IMR-90 (cell line): Measurements from ENCODE around the gene CORO7. TPM values are rescaled to one million over a fixed set of nuclear protein-coding genes. Genes with fewer than 3 reads are reported as not detected.

Experiments used
- ATAC-seq: fragments of 200-7000 bp; cut with Tn5 transposase; 2 replicates; pipeline ENCODE4 v1.9.1; 2020; ENCODE audit warnings: low read depth, mild to moderate bottlenecking, moderate library complexity
- BruUV-seq: library from RNA; stranded (reverse); fragments of 400-500 nt; replicated peaks from 2 replicates; lab custom pipeline; 2021; lab: Mats Ljungman, UMichigan
- CTCF ChIA-PET: fragments of 300-600 bp; formaldehyde crosslinking; extraction: SDS; loops from one replicate; lab custom pipeline; 2021; ENCODE audit warnings: antibody characterized with exemption; lab: Yijun Ruan, JAX
- POLR2A ChIA-PET: fragments of 300-600 bp; sonication (Branson Sonifier 250); formaldehyde crosslinking; loops from one replicate; lab custom pipeline; 2022; ENCODE audit warnings: antibody characterized with exemption; ENCODE audit not compliant: unreplicated experiment; lab: Charles Lee
- DNase-seq: peaks from one replicate; pipeline ENCODE4 v3.0.0; 2013
- H2AFZ ChIP-seq: replicated peaks from 2 replicates; pipeline ENCODE3; 2013; ENCODE audit warnings: low read length, mild to moderate bottlenecking; ENCODE audit not compliant: poor library complexity
- H2AK5ac ChIP-seq: 2 replicates; pipeline ENCODE4 v1.6.1; 2013; ENCODE audit warnings: low read depth, low read length, inconsistent platforms
- H2AK9ac ChIP-seq: replicated peaks from 2 replicates; pipeline ENCODE3; 2013; ENCODE audit warnings: mild to moderate bottlenecking, low read depth, low read length, moderate library complexity; ENCODE audit not compliant: poor library complexity
- H2BK120ac ChIP-seq: 2 replicates; pipeline ENCODE4 v1.6.1; 2013; ENCODE audit warnings: low read depth, low read length, inconsistent platforms
- H2BK15ac ChIP-seq: 3 replicates; pipeline ENCODE4 v1.6.1; 2013; ENCODE audit warnings: low read depth, low read length, inconsistent platforms
- H2BK20ac ChIP-seq: 2 replicates; pipeline ENCODE4 v1.6.1; 2013; ENCODE audit warnings: low read depth, mild to moderate bottlenecking, inconsistent platforms, low read length, moderate library complexity
- H2BK5ac ChIP-seq: 2 replicates; pipeline ENCODE4 v1.6.1; 2013; ENCODE audit warnings: mild to moderate bottlenecking, low read depth, low read length, inconsistent platforms; ENCODE audit not compliant: poor library complexity, severe bottlenecking
- H3K14ac ChIP-seq: replicated peaks from 2 replicates; pipeline ENCODE4 v1.6.1; 2013; ENCODE audit warnings: low read depth, low read length, inconsistent platforms
- H3K18ac ChIP-seq: 2 replicates; pipeline ENCODE4 v1.6.1; 2013; ENCODE audit warnings: low read depth, low read length, control low read depth
- H3K23ac ChIP-seq: 2 replicates; pipeline ENCODE4 v1.6.1; 2013; ENCODE audit warnings: low read depth, low read length, inconsistent platforms
- H3K27ac ChIP-seq: 2 replicates; pipeline ENCODE4 v1.5.1; 2013; ENCODE audit warnings: mild to moderate bottlenecking, control low read depth, low read length; ENCODE audit not compliant: insufficient read depth
- H3K27me3 ChIP-seq: 2 replicates; pipeline ENCODE4 v1.6.1; 2013; ENCODE audit warnings: low read length; ENCODE audit not compliant: control insufficient read depth, insufficient read depth
- H3K36me3 ChIP-seq: 2 replicates; pipeline ENCODE4 v1.6.1; 2013; ENCODE audit warnings: low read length, mixed read lengths; ENCODE audit not compliant: control insufficient read depth, insufficient read depth
- H3K4ac ChIP-seq: 2 replicates; pipeline ENCODE4 v1.6.1; 2013; ENCODE audit warnings: low read depth, low read length, inconsistent platforms
- H3K4me1 ChIP-seq: 2 replicates; pipeline ENCODE4 v1.6.1; 2013; ENCODE audit warnings: low read length, mixed read lengths; ENCODE audit not compliant: control insufficient read depth, insufficient read depth
- H3K4me2 ChIP-seq: 2 replicates; pipeline ENCODE4 v1.6.1; 2013; ENCODE audit warnings: low read depth, mild to moderate bottlenecking, control low read depth, low read length, moderate library complexity
- H3K4me3 ChIP-seq: 2 replicates; pipeline ENCODE4 v1.5.1; 2013; ENCODE audit warnings: low read depth, mild to moderate bottlenecking, control low read depth, low read length, moderate library complexity; ENCODE audit not compliant: insufficient read depth
- H3K56ac ChIP-seq: 2 replicates; pipeline ENCODE4 v1.6.1; 2013; ENCODE audit warnings: low read length, inconsistent platforms; ENCODE audit not compliant: insufficient read depth; ENCODE audit errors: extremely low read depth
- H3K79me1 ChIP-seq, 2 experiments: 2 replicates each; pipeline ENCODE4 v1.6.1; 2013; ENCODE audit warnings: low read length in 2 of 2, inconsistent platforms in 1 of 2, low read depth in 1 of 2
- H3K9ac ChIP-seq: 2 replicates; pipeline ENCODE4 v1.6.1; 2013; ENCODE audit warnings: low read depth, low read length, control low read depth
- H3K9me1 ChIP-seq: 2 replicates; pipeline ENCODE4 v1.6.1; 2013; ENCODE audit warnings: low read length, inconsistent platforms; ENCODE audit not compliant: insufficient read depth
- H3K9me3 ChIP-seq: 2 replicates; pipeline ENCODE4 v1.6.1; 2013; ENCODE audit warnings: low read length; ENCODE audit not compliant: control insufficient read depth, insufficient read depth
- H4K20me1 ChIP-seq: 2 replicates; pipeline ENCODE4 v1.6.1; 2013; ENCODE audit warnings: low read length, inconsistent platforms; ENCODE audit not compliant: insufficient read depth
- H4K5ac ChIP-seq: 2 replicates; pipeline ENCODE4 v1.6.1; 2013; ENCODE audit warnings: mild to moderate bottlenecking, low read depth, low read length, control low read depth
- H4K8ac ChIP-seq, 2 experiments: 2 replicates each; pipeline ENCODE4 v1.6.1; 2013; ENCODE audit warnings: low read depth in 2 of 2, low read length in 2 of 2, control low read depth in 1 of 2, inconsistent platforms in 1 of 2
- H4K91ac ChIP-seq: 2 replicates; pipeline ENCODE4 v1.6.1; 2013; ENCODE audit warnings: low read depth, low read length, inconsistent platforms; ENCODE audit not compliant: insufficient read depth
- BHLHE40 ChIP-seq: fragments of 150-350 bp; IDR thresholded peaks from 2 replicates; pipeline ENCODE4 v1.6.1; 2016; ENCODE audit warnings: mild to moderate bottlenecking, low read depth, low read length
- CEBPB ChIP-seq: IDR thresholded peaks from 2 replicates; pipeline ENCODE4 v1.6.1; 2012; ENCODE audit warnings: low read depth, low read length, improper control_type of control experiment
- CHD1 ChIP-seq: IDR thresholded peaks from 2 replicates; pipeline ENCODE4 v1.6.1; 2012; ENCODE audit warnings: low read depth, low read length, improper control_type of control experiment
- FOS ChIP-seq: fragments of 150-350 bp; IDR thresholded peaks from 2 replicates; pipeline ENCODE4 v1.6.1; 2016; ENCODE audit warnings: low read depth, low read length
- MAFK ChIP-seq: IDR thresholded peaks from 2 replicates; pipeline ENCODE4 v1.6.1; 2012; ENCODE audit warnings: low read depth, low read length, improper control_type of control experiment
- MAZ ChIP-seq: IDR thresholded peaks from 2 replicates; pipeline ENCODE4 v1.6.1; 2012; ENCODE audit warnings: low read depth, mild to moderate bottlenecking, low read length, improper control_type of control experiment, moderate library complexity, borderline replicate concordance
- NFE2L2 ChIP-seq: fragments of 150-350 bp; IDR thresholded peaks from 2 replicates; pipeline ENCODE4 v1.6.1; 2016; ENCODE audit warnings: low read depth, mild to moderate bottlenecking, low read length
- POLR2A ChIP-seq: IDR thresholded peaks from 2 replicates; pipeline ENCODE4 v1.6.1; 2012; ENCODE audit warnings: mild to moderate bottlenecking, low read depth, low read length
- RAD21 ChIP-seq: IDR thresholded peaks from 2 replicates; pipeline ENCODE4 v1.6.1; 2012; ENCODE audit warnings: low read length, improper control_type of control experiment
- RFX5 ChIP-seq: IDR thresholded peaks from 2 replicates; pipeline ENCODE4 v1.8.0; 2012; ENCODE audit warnings: low read depth, mild to moderate bottlenecking, low read length, moderate library complexity
- SMC3 ChIP-seq: fragments of 150-350 bp; IDR thresholded peaks from 2 replicates; pipeline ENCODE4 v1.6.1; 2016; ENCODE audit warnings: low read depth, mild to moderate bottlenecking, antibody characterized with exemption, low read length, moderate library complexity
- USF2 ChIP-seq: fragments of 150-350 bp; IDR thresholded peaks from 2 replicates; pipeline ENCODE4 v1.6.1; 2017; ENCODE audit warnings: mild to moderate bottlenecking, antibody characterized with exemption, low read length, low read depth
- WGBS, 2 experiments: methylation state at CpG; one replicate each; pipeline versions ENCODE4 v1.1.5 to v1.1.7; 2013; ENCODE audit warnings: missing lambda C conversion rate in 2 of 2; ENCODE audit not compliant: insufficient read length in 1 of 2; ENCODE audit errors: extremely low coverage in 2 of 2; 5-methylcytosine and 5-hydroxymethylcytosine counted together
- dilution Hi-C: fragments of 300-500 bp; cut with HindIII; formaldehyde crosslinking; loops from one replicate; pipeline ENCODE4 v1.14.3; 2018; ENCODE audit warnings: low sequenced_read_pairs; ENCODE audit not compliant: unreplicated experiment
- in situ Hi-C: fragments of 300-500 bp; cut with MboI; formaldehyde crosslinking; loops from 3 replicates; pipeline ENCODE4 v1.14.3; 2019; ENCODE audit warnings: low sequenced_read_pairs, inconsistent platforms, mixed read lengths
- intact Hi-C: fragments of 100-400 bp; cut with micrococcal nuclease; formaldehyde crosslinking; loops from 2 replicates; pipeline ENCODE4 v1.10.0; 2022
- polyA plus RNA-seq, 3 experiments: library from polyadenylated mRNA; depleted of rRNA; stranded (reverse); fragments of >200 nt; gene quantifications; 2 replicates each; pipeline ENCODE4 v1.2.3, GENCODE V29; 2012; ENCODE audit warnings: low replicate concordance in 1 of 3
- total RNA-seq: library from RNA; depleted of rRNA; stranded (reverse); fragments of >200 nt; gene quantifications from 2 replicates; pipeline ENCODE4 v1.2.3, GENCODE V29; 2012
- TF ChIP-seq, protein P1 (sequence below): conservative IDR thresholded peaks from 2 replicates; pipeline ENCODE4 v1.5.1; 2012; ENCODE audit warnings: mild to moderate bottlenecking, low read depth, low read length, improper control_type of control experiment

The CORO7 gene
- total and polyA plus RNA-seq, 2 of the 4 experiments (the other 2 are of a cell fraction): 6.3 to 26.7 TPM

GRCh38 chr16:4404967-4405696, 11.3 kb downstream of the CORO7 start:
- Histone ChIP-seq H3K4me2 (no peak overlapping the region), H3K4me3 (no peak overlapping the region), H3K4me1 (peaks cover 28% of the 10 kb centered on the region), H2AK9ac (no peak overlapping the region), H3K23ac (no peak overlapping the region), H4K20me1 (peaks cover 38% of the 10 kb centered on the region), H3K79me1 (peaks cover 8 to 34% of the 10 kb centered on the region in 2 experiments; a peak in 2 of 4 replicates), H2BK15ac (no peak overlapping the region), H3K4ac (no peak overlapping the region), H3K9me1 (peaks cover 17% of the 10 kb centered on the region), H3K56ac (no peak overlapping the region), H3K14ac (no peak overlapping the region), H3K9ac (no peak overlapping the region), H4K8ac (no peak overlapping the region), H2AK5ac (no peak overlapping the region), H2BK20ac (no peak overlapping the region), H4K91ac (no peak overlapping the region), H3K27me3 (no peaks in the 10 kb centered on the region), H3K18ac (no peak overlapping the region), H2AFZ (no peak overlapping the region), H3K27ac (no peak overlapping the region), H2BK120ac (no peak overlapping the region), H3K9me3 (no peaks in the 10 kb centered on the region), H4K5ac (no peak overlapping the region), H2BK5ac (no peak overlapping the region), H3K36me3 (peaks cover 25% of the 10 kb centered on the region; the same call in 1 of the 2 replicates)
- ATAC-seq (no peak), DNase-seq (no peak)
- WGBS, 2 experiments: 99% methylated on average over 14 of the region's 24 CpGs; no CpG with 5 or more reads in 1 of the 2 experiments
- TF ChIP-seq CHD1 (no peak), POLR2A (no peak), SMC3 (no peak), RFX5 (no peak), RAD21 (no peak), NFE2L2 (no peak), USF2 (no peak), BHLHE40 (no peak), CEBPB (no peak), MAZ (no peak), FOS (no peak), MAFK (no peak)
- TF ChIP-seq, protein P1, sequence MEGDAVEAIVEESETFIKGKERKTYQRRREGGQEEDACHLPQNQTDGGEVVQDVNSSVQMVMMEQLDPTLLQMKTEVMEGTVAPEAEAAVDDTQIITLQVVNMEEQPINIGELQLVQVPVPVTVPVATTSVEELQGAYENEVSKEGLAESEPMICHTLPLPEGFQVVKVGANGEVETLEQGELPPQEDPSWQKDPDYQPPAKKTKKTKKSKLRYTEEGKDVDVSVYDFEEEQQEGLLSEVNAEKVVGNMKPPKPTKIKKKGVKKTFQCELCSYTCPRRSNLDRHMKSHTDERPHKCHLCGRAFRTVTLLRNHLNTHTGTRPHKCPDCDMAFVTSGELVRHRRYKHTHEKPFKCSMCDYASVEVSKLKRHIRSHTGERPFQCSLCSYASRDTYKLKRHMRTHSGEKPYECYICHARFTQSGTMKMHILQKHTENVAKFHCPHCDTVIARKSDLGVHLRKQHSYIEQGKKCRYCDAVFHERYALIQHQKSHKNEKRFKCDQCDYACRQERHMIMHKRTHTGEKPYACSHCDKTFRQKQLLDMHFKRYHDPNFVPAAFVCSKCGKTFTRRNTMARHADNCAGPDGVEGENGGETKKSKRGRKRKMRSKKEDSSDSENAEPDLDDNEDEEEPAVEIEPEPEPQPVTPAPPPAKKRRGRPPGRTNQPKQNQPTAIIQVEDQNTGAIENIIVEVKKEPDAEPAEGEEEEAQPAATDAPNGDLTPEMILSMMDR: no peak
- dilution Hi-C loops: no loop called here
- in situ Hi-C loops: no loop called here
- POLR2A ChIA-PET: no interaction called here
- intact Hi-C loops: loop anchor here (5.0 kb wide), 1 partner anchor 133 kb away; the partner anchor contains the start of gene TFAP4
- no TSS peak for BruUV-seq
- CTCF ChIA-PET: interaction anchor here (0.6 to 0.7 kb wide), 2 partner anchors 690 to 698 kb away, joined by 3 read pairs; no protein-coding TSS in a partner anchor
